ENCODE results near the gene TAS2R40. TPM values are rescaled to one million over a fixed set of nuclear protein-coding genes. Genes with fewer than 3 reads are reported as not detected.

Gene TAS2R40
- total RNA-seq, 1 donor from 2014 or later, result not detected

DNA sequence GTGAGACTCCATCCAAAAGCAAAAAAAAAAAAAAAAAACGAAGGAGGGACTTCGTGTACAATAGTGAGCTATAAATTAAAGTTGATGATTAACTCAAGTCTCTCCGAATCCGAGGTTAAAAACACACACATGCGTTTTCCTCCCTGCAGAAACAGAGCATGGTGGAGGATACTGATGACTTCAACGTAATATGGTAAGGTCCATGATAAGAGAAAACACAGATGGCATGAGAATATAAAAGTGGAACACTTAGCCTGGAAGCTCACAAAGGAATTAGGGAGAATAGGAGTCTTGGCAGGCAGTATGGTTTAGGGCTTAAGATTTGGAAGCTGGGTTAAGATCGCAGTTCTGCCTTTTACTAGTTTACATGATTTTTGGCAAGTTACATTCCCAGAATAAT lies 21.3 kb downstream of the TAS2R40 start:
- intact Hi-C loops (cut with micrococcal nuclease), result loop anchor here (5.0 kb wide), 1 partner anchor 436 kb away; no protein-coding TSS in a partner anchor
- H3K36me3 Mint-ChIP-seq (ENCODE audit: low read depth), result peaks cover 9% of the 10 kb centered on the region

DNA sequence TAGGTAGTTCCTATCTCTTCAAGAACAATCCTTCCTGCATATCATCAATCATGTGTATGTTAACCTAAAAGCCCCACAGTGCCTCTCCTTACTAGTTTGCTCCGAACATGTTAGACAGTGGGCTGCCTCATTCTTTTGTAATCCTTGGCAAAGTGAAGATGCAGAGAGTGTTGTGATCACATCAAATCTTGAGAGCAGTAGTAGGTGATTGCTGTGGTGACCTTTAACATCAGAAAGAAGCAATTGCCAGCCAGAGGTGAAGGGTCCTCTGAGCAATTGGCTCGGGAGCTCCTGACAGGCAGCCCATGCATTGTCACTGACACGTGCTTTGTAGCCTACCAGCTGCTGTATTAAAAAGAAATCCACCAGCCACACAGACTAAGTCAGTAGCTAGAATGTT lies 21.8 kb downstream of the TAS2R40 start:
- Mint-ChIP-seq H3K9me3 (peaks cover 9% of the 10 kb centered on the region), H3K27me3 (ENCODE audit: low read depth) (no peaks in the 10 kb centered on the region), H3K27ac (peak overlapping the region; percentile 65), H3K4me3 (ENCODE audit: low read depth) (no peak overlapping the region), H3K4me1 (ENCODE audit: low read depth) (peaks cover 72% of the 10 kb centered on the region), H3K36me3 (ENCODE audit: low read depth) (peaks cover 13% of the 10 kb centered on the region)
- intact Hi-C loops (cut with micrococcal nuclease), result loop anchor here (2.0 to 5.0 kb wide), 2 partner anchors 15 to 436 kb away; no protein-coding TSS in a partner anchor
- DNase-seq (ENCODE audit: low spot score), result no peak

More for the DNA sequence above, 21.3 kb downstream of the TAS2R40 start:
- Mint-ChIP-seq H3K4me1 (ENCODE audit: low read depth) (peaks cover 69% of the 10 kb centered on the region), H3K27ac (peak overlapping the region; percentile 44), H3K4me3 (ENCODE audit: low read depth) (no peak overlapping the region), H3K9me3 (peaks cover 6% of the 10 kb centered on the region), H3K27me3 (ENCODE audit: low read depth) (no peaks in the 10 kb centered on the region)
- DNase-seq (ENCODE audit: low spot score), result no peak

GRCh38 chr7:143244321-143244720 lies 22.5 kb downstream of the TAS2R40 start:
- H3K4me3 Mint-ChIP-seq (ENCODE audit: low read depth), result peak overlapping the region; percentile 26

DNA sequence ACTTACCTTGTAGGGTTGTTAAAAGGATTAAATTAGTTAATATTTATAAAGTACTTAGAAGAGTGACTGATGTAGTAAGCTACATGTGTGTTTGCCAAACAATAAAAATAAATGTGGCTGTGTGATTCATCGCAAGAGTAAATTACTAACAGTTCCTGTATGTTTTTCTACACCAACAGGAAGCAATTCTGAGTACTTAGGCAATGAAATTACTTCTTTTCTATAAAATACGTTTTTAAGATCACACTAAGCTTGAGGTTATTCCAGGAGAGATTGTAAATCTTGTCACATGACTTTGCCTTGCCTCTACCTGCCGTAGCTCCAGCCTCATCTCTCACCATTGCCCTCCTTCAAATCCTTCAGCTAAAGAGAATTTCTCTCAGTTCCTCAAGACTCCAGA lies 23.3 kb downstream of the TAS2R40 start:
- Mint-ChIP-seq H3K27ac (peak overlapping the region; percentile 82), H3K4me3 (ENCODE audit: low read depth) (peak overlapping the region; percentile 27), H3K4me1 (ENCODE audit: low read depth) (peaks cover 79% of the 10 kb centered on the region), H3K27me3 (ENCODE audit: low read depth) (no peaks in the 10 kb centered on the region), H3K36me3 (ENCODE audit: low read depth) (peaks cover 28% of the 10 kb centered on the region), H3K9me3 (peaks cover 24% of the 10 kb centered on the region)
- intact Hi-C loops (cut with micrococcal nuclease), result loop anchor here (1.0 to 2.0 kb wide), 3 partner anchors 14 to 135 kb away; partner anchors contain the start of gene GSTK1
- no peak for DNase-seq (ENCODE audit: low spot score)

More at GRCh38 chr7:143244321-143244720, 22.5 kb downstream of the TAS2R40 start:
- peaks cover 16% of the 10 kb centered on the region for H3K9me3 Mint-ChIP-seq
- no peak for DNase-seq (ENCODE audit: low spot score)
- peaks cover 20% of the 10 kb centered on the region for H3K36me3 Mint-ChIP-seq (ENCODE audit: low read depth)
- peak overlapping the region; percentile 84 for H3K27ac Mint-ChIP-seq
- peaks cover 78% of the 10 kb centered on the region for H3K4me1 Mint-ChIP-seq (ENCODE audit: low read depth)
- H3K27me3 Mint-ChIP-seq (ENCODE audit: low read depth), result no peaks in the 10 kb centered on the region
- intact Hi-C loops (cut with micrococcal nuclease), result loop anchor here (2.0 to 5.0 kb wide), 2 partner anchors 14 to 437 kb away; no protein-coding TSS in a partner anchor

GRCh38 chr7:143247372-143247771 lies 25.5 kb downstream of the TAS2R40 start:
- H3K4me1 Mint-ChIP-seq (ENCODE audit: low read depth), result peaks cover 78% of the 10 kb centered on the region
- no peaks in the 10 kb centered on the region for H3K27me3 Mint-ChIP-seq (ENCODE audit: low read depth)
- H3K4me3 Mint-ChIP-seq (ENCODE audit: low read depth), result no peak overlapping the region
- DNase-seq (ENCODE audit: low spot score), result no peak
- peaks cover 40% of the 10 kb centered on the region for H3K36me3 Mint-ChIP-seq (ENCODE audit: low read depth)
- intact Hi-C loops (cut with micrococcal nuclease), result no loop called here
- H3K27ac Mint-ChIP-seq, result no peak overlapping the region
- peaks cover 39% of the 10 kb centered on the region for H3K9me3 Mint-ChIP-seq

- H3K27ac Mint-ChIP-seq, result no peak overlapping the region
- DNase-seq (ENCODE audit: low spot score), result no peak
- no peak overlapping the region for H3K4me3 Mint-ChIP-seq (ENCODE audit: low read depth)
- H3K4me1 Mint-ChIP-seq (ENCODE audit: low read depth), result peaks cover 71% of the 10 kb centered on the region
- peaks cover 53% of the 10 kb centered on the region for H3K36me3 Mint-ChIP-seq (ENCODE audit: low read depth)
- no peaks in the 10 kb centered on the region for H3K27me3 Mint-ChIP-seq (ENCODE audit: low read depth)
- intact Hi-C loops (cut with micrococcal nuclease), result no loop called here
- peaks cover 52% of the 10 kb centered on the region for H3K9me3 Mint-ChIP-seq
Observed at GRCh38 chr7:143248761-143249354, 27.0 kb downstream of the TAS2R40 start.

DNA sequence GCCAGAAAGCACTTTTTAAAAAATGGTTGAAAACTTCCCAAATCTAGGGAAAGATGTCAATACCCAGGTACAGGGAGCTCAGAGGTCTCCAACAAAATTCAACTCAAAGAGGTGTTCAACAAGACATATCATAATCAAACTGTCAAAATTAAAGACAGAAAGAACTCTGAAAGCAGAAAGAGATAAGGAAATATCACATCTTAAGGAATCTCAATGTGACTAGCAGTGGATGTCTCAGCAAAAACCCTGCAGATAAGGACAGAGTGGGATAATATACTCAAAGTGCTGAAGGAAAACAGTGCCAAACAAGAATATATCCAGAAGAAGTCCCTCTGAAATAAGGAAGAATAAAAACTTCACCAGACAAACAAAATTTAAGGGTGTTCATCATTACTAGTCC lies 28.4 kb downstream of the TAS2R40 start:
- peak overlapping the region; percentile 21 for H3K27ac Mint-ChIP-seq
- no peaks in the 10 kb centered on the region for H3K27me3 Mint-ChIP-seq (ENCODE audit: low read depth)
- intact Hi-C loops (cut with micrococcal nuclease), result no loop called here
- peaks cover 70% of the 10 kb centered on the region for H3K4me1 Mint-ChIP-seq (ENCODE audit: low read depth)
- no peak overlapping the region for H3K4me3 Mint-ChIP-seq (ENCODE audit: low read depth)
- no peak for DNase-seq (ENCODE audit: low spot score)
- peaks cover 58% of the 10 kb centered on the region for H3K36me3 Mint-ChIP-seq (ENCODE audit: low read depth)
- peaks cover 58% of the 10 kb centered on the region for H3K9me3 Mint-ChIP-seq

DNA sequence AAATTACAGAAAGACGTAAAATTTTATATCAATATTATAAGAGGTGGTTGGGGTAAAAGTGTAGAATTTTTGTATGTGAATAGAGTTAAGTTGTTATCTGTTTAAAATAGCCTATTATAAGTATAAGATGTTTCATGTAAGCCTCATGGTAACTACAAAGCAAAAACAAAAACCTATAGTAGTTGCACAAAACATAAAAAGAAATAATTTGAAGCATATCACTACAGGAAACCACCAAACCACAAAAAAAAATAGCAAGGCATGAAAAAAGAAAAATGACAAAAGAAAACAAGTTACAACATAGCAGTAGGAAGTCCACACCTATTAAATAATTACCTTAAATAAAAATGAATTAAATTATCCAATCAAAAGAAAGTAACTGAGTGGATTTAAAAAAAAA lies 29.0 kb downstream of the TAS2R40 start:
- Mint-ChIP-seq H3K4me3 (ENCODE audit: low read depth) (peak overlapping the region; percentile 9), H3K4me1 (ENCODE audit: low read depth) (peaks cover 69% of the 10 kb centered on the region), H3K27ac (peak overlapping the region; percentile 72), H3K36me3 (ENCODE audit: low read depth) (peaks cover 58% of the 10 kb centered on the region), H3K27me3 (ENCODE audit: low read depth) (no peaks in the 10 kb centered on the region), H3K9me3 (peaks cover 57% of the 10 kb centered on the region)
- DNase-seq (ENCODE audit: low spot score), result no peak
- intact Hi-C loops (cut with micrococcal nuclease), result loop anchor here (1.0 kb wide), 1 partner anchor 8 kb away; no protein-coding TSS in a partner anchor

GRCh38 chr7:143252006-143252405 lies 30.2 kb downstream of the TAS2R40 start:
- H3K4me1 Mint-ChIP-seq (ENCODE audit: low read depth), result peaks cover 67% of the 10 kb centered on the region
- no peak for DNase-seq (ENCODE audit: low spot score)
- H3K27me3 Mint-ChIP-seq (ENCODE audit: low read depth), result no peaks in the 10 kb centered on the region
- no peak overlapping the region for H3K4me3 Mint-ChIP-seq (ENCODE audit: low read depth)
- peaks cover 54% of the 10 kb centered on the region for H3K9me3 Mint-ChIP-seq
- H3K27ac Mint-ChIP-seq, result peak overlapping the region; percentile 58
- intact Hi-C loops (cut with micrococcal nuclease), result no loop called here
- H3K36me3 Mint-ChIP-seq (ENCODE audit: low read depth), result peaks cover 51% of the 10 kb centered on the region

GRCh38 chr7:143255564-143255963 lies 33.7 kb downstream of the TAS2R40 start:
- H3K4me3 Mint-ChIP-seq (ENCODE audit: low read depth), result no peak overlapping the region
- H3K27me3 Mint-ChIP-seq (ENCODE audit: low read depth), result no peaks in the 10 kb centered on the region
- H3K36me3 Mint-ChIP-seq (ENCODE audit: low read depth), result peaks cover 30% of the 10 kb centered on the region
- peaks cover 31% of the 10 kb centered on the region for H3K9me3 Mint-ChIP-seq
- intact Hi-C loops (cut with micrococcal nuclease), result no loop called here
- H3K27ac Mint-ChIP-seq, result peak overlapping the region; percentile 81
- peaks cover 61% of the 10 kb centered on the region for H3K4me1 Mint-ChIP-seq (ENCODE audit: low read depth)
- DNase-seq (ENCODE audit: low spot score), result no peak

- Mint-ChIP-seq H3K36me3 (ENCODE audit: low read depth) (peaks cover 26% of the 10 kb centered on the region), H3K9me3 (peaks cover 26% of the 10 kb centered on the region), H3K4me3 (ENCODE audit: low read depth) (no peak overlapping the region), H3K27ac (peak overlapping the region; percentile 5), H3K27me3 (ENCODE audit: low read depth) (no peaks in the 10 kb centered on the region), H3K4me1 (ENCODE audit: low read depth) (peaks cover 56% of the 10 kb centered on the region)
- DNase-seq (ENCODE audit: low spot score), result no peak
- intact Hi-C loops (cut with micrococcal nuclease), result no loop called here
Observed at GRCh38 chr7:143256325-143256724, 34.5 kb downstream of the TAS2R40 start.

DNA sequence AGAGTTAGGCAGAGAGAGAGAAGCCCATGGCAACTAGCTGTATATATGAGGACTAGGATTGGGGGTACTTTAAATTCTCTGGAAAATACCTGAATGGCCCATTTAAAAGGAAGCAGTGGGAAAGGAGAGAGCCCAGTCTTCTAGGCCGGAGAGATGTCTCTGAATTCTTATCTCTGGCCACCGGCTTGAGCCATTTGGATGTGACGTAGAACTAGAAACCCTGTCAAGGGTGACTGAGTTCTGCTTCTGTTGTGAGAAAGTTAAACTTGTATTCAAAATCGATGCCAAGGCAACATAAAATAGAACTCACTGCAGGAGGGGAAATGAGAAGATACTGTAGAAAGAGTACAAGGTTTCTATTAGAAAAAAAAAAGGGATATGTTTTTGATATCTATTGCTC lies 35.1 kb downstream of the TAS2R40 start:
- Mint-ChIP-seq H3K9me3 (peaks cover 28% of the 10 kb centered on the region), H3K27ac (no peak overlapping the region), H3K4me3 (ENCODE audit: low read depth) (no peak overlapping the region), H3K27me3 (ENCODE audit: low read depth) (no peaks in the 10 kb centered on the region), H3K4me1 (ENCODE audit: low read depth) (peaks cover 55% of the 10 kb centered on the region), H3K36me3 (ENCODE audit: low read depth) (peaks cover 26% of the 10 kb centered on the region)
- intact Hi-C loops (cut with micrococcal nuclease), result no loop called here
- DNase-seq (ENCODE audit: low spot score), result no peak

- Mint-ChIP-seq H3K4me1 (ENCODE audit: low read depth) (peaks cover 52% of the 10 kb centered on the region), H3K4me3 (ENCODE audit: low read depth) (no peak overlapping the region), H3K9me3 (peaks cover 24% of the 10 kb centered on the region), H3K27me3 (ENCODE audit: low read depth) (no peaks in the 10 kb centered on the region), H3K27ac (no peak overlapping the region), H3K36me3 (ENCODE audit: low read depth) (peaks cover 22% of the 10 kb centered on the region)
- intact Hi-C loops (cut with micrococcal nuclease), result no loop called here
- no peak for DNase-seq (ENCODE audit: low spot score)
Observed at GRCh38 chr7:143257501-143257900, 35.7 kb downstream of the TAS2R40 start.
